ENCODE data around the gene UGGT2. TPM values are rescaled to one million over a fixed set of nuclear protein-coding genes. Genes with fewer than 3 reads are reported as not detected.

Gene UGGT2
- total and polyA plus RNA-seq, 9 donors, result 18.1 to 40.0 (median 21.2) TPM

- no peaks in the 10 kb centered on the region for H3K27me3 ChIP-seq (ENCODE audit: control insufficient read depth, insufficient read depth, low read length)
- H3K27ac ChIP-seq (ENCODE audit: low read length), result no peak overlapping the region
- DNase-seq, result no peak
- WGBS (ENCODE audit: insufficient coverage), result no CpG with 5 or more reads among the region's 5 CpGs
- no peaks in the 10 kb centered on the region for H3K4me1 ChIP-seq (ENCODE audit: control insufficient read depth, insufficient read depth, low read length)
- H3K9me3 ChIP-seq (replicated peaks; ENCODE audit: control insufficient read depth, low read depth, low read length), result no peaks in the 10 kb centered on the region
- no peak overlapping the region for H3K4me3 ChIP-seq (ENCODE audit: low read length)
- peaks cover 8% of the 10 kb centered on the region for H3K36me3 ChIP-seq (ENCODE audit: control insufficient read depth, insufficient read depth, low read length)
These were observed 230.9 kb downstream of the UGGT2 start for GRCh38 chr13:95822303-95822702.

DNA sequence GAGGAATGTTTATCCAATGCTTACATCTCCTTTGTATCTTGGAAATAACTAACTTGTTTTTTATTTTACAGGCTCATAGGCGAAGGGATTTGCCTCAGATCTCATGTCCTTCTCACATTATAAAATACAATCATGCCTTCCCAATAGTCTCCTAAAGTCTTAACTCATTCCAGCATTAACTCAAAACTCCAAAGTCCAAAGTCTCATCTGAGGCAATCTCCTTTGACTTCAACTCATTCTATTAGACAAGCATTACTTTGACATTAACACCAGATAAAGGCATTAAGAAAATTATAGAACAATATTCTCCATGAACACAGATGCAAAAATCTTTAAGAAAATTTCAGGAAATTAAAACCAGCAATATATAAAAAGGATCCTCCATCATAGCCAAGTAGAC, 238.7 kb downstream of the UGGT2 start:
- peaks cover 13% of the 10 kb centered on the region for H3K9me3 ChIP-seq (replicated peaks; ENCODE audit: control insufficient read depth, low read depth, low read length)
- H3K4me1 ChIP-seq (ENCODE audit: control insufficient read depth, insufficient read depth, low read length), result no peaks in the 10 kb centered on the region
- peaks cover 9% of the 10 kb centered on the region for H3K36me3 ChIP-seq (ENCODE audit: control insufficient read depth, insufficient read depth, low read length)
- H3K4me3 ChIP-seq (ENCODE audit: low read length), result no peak overlapping the region
- H3K27ac ChIP-seq (ENCODE audit: low read length), result no peak overlapping the region
- H3K27me3 ChIP-seq (ENCODE audit: control insufficient read depth, insufficient read depth, low read length), result no peaks in the 10 kb centered on the region
- no peak for DNase-seq
- no CpG with 5 or more reads among the region's 1 CpG for WGBS (ENCODE audit: insufficient coverage)

DNA sequence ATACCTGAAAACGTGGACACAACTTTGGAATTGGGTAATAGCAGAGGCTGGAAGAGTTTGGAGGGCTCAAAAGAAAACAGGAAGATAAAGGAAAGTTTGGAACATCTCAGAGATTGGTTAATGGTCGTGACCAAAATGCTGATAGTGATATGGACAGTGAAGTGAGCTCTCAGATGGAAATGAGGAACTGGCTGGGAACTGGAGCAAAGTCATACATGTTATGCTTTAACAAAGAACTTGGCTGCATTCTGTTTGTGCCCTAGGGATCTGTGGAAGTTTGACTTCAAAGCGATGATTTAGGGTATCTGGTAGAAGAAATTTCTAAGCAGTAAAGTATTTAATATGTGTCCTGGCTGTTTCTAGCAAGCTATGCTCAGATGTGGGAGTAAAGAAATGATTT, 240.1 kb downstream of the UGGT2 start:
- Histone ChIP-seq H3K9me3 (replicated peaks; ENCODE audit: control insufficient read depth, low read depth, low read length) (peaks cover 16% of the 10 kb centered on the region), H3K27ac (ENCODE audit: low read length) (no peak overlapping the region), H3K36me3 (ENCODE audit: control insufficient read depth, insufficient read depth, low read length) (peaks cover 12% of the 10 kb centered on the region), H3K27me3 (ENCODE audit: control insufficient read depth, insufficient read depth, low read length) (no peaks in the 10 kb centered on the region), H3K4me3 (ENCODE audit: low read length) (no peak overlapping the region), H3K4me1 (ENCODE audit: control insufficient read depth, insufficient read depth, low read length) (no peaks in the 10 kb centered on the region)
- no peak for DNase-seq
- WGBS (ENCODE audit: insufficient coverage), result 92% methylated on average over 3 of the region's 3 CpGs

DNA sequence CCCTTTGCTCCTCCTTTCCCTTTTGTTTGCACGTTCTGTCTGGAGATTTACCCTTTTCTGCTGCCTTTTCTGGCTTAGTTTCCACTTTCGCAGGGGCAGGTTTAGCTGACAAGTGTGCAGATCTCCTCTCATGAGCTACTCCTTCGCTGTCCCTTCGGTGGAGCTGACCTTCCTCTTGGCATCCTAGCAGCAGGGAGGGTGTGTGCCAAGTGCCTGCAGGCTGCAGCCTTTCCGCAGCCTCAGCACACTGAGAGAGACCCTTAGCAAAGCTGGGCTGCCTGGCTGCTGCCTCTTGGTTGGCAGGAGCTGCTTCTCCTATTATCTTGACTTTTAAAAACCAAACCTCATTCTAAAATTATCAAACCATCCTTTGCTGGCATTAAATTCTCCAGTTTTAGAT, 243.8 kb downstream of the UGGT2 start:
- WGBS (ENCODE audit: insufficient coverage), result 93% methylated on average over 5 of the region's 5 CpGs
- H3K27me3 ChIP-seq (ENCODE audit: control insufficient read depth, insufficient read depth, low read length), result no peaks in the 10 kb centered on the region

DNA sequence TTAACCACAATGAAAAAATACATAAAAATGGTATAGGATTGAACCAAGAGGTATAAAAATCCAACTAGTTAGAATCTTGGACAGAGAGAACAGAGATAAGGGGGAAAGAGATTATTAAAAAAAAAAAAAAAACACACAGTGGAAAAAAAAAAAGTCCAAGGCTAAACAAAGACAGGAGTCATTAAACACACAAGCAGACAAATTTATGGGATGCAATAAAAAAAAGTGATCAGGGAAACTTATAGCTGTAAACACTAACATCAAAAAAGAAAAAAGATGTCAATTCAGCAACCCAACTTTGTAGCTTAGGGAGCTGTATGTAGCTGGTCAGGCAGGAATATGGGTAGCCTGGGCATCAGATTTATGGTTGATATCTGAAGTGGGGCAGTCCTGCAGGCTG, 247.3 kb downstream of the UGGT2 start:
- DNase-seq, result no peak
- no peaks in the 10 kb centered on the region for H3K27me3 ChIP-seq (ENCODE audit: control insufficient read depth, insufficient read depth, low read length)
- H3K36me3 ChIP-seq (ENCODE audit: control insufficient read depth, insufficient read depth, low read length), result peaks cover 5% of the 10 kb centered on the region
- peaks cover 8% of the 10 kb centered on the region for H3K9me3 ChIP-seq (replicated peaks; ENCODE audit: control insufficient read depth, low read depth, low read length)
- no peak overlapping the region for H3K4me3 ChIP-seq (ENCODE audit: low read length)
- H3K27ac ChIP-seq (ENCODE audit: low read length), result no peak overlapping the region
- no peaks in the 10 kb centered on the region for H3K4me1 ChIP-seq (ENCODE audit: control insufficient read depth, insufficient read depth, low read length)

More for the DNA sequence above, 243.8 kb downstream of the UGGT2 start:
- DNase-seq, result no peak
- peaks cover 9% of the 10 kb centered on the region for H3K36me3 ChIP-seq (ENCODE audit: control insufficient read depth, insufficient read depth, low read length)
- H3K27ac ChIP-seq (ENCODE audit: low read length), result no peak overlapping the region
- peaks cover 19% of the 10 kb centered on the region for H3K9me3 ChIP-seq (replicated peaks; ENCODE audit: control insufficient read depth, low read depth, low read length)
- no peak overlapping the region for H3K4me3 ChIP-seq (ENCODE audit: low read length)
- no peaks in the 10 kb centered on the region for H3K4me1 ChIP-seq (ENCODE audit: control insufficient read depth, insufficient read depth, low read length)

DNA sequence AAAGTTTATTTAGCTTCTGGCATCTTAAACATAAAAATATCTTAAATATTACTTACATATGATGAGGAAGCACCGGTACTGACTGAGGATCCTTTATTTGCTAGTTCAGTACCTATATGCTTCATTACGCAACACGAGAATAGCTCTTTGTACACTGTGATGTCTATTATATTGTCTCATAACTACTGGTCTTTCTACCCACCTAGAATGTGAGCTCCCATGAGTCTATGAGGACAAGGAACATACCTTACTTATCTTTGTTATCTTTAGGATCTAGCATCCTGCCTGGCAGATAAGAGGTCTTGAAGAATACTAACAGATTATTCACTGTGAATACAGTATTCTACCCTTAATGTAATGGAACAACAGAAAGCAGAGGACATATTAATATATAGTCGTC, 251.4 kb downstream of the UGGT2 start:
- H3K27ac ChIP-seq (ENCODE audit: low read length), result no peak overlapping the region
- no peak for DNase-seq
- peaks cover 2% of the 10 kb centered on the region for H3K36me3 ChIP-seq (ENCODE audit: control insufficient read depth, insufficient read depth, low read length)
- H3K27me3 ChIP-seq (ENCODE audit: control insufficient read depth, insufficient read depth, low read length), result no peaks in the 10 kb centered on the region
- no peak overlapping the region for H3K4me3 ChIP-seq (ENCODE audit: low read length)
- WGBS (ENCODE audit: insufficient coverage), result no CpG with 5 or more reads among the region's 4 CpGs
- H3K9me3 ChIP-seq (replicated peaks; ENCODE audit: control insufficient read depth, low read depth, low read length), result peaks cover 4% of the 10 kb centered on the region
- H3K4me1 ChIP-seq (ENCODE audit: control insufficient read depth, insufficient read depth, low read length), result no peaks in the 10 kb centered on the region

- 83% methylated on average over 1 of the region's 1 CpG for WGBS (ENCODE audit: insufficient coverage)
- Histone ChIP-seq H3K4me3 (ENCODE audit: low read length) (no peak overlapping the region), H3K27me3 (ENCODE audit: control insufficient read depth, insufficient read depth, low read length) (no peaks in the 10 kb centered on the region), H3K4me1 (ENCODE audit: control insufficient read depth, insufficient read depth, low read length) (no peaks in the 10 kb centered on the region), H3K36me3 (ENCODE audit: control insufficient read depth, insufficient read depth, low read length) (peaks cover 2% of the 10 kb centered on the region), H3K9me3 (replicated peaks; ENCODE audit: control insufficient read depth, low read depth, low read length) (no peaks in the 10 kb centered on the region), H3K27ac (ENCODE audit: low read length) (no peak overlapping the region)
- peak; percentile 19 for DNase-seq
These were observed 252.8 kb downstream of the UGGT2 start for GRCh38 chr13:95800436-95800835.

DNA sequence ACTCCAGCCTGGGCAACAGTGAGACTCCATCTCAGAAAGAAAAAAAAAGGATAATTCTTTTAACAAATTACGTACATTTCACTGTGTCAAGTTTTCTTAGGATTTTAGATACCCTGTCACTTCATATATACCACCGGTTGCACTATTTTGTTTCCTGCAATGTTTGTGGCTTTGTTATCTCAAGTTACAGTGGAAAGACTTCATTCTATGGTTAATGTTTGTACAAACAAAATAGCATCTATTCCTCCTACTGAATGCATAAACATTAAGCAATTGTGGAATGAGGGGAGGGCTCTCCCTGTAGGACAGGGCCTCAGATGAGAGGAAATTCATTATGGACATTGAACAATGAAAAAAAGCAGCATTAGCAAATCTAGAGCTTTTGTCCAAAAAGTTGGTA, 256.2 kb downstream of the UGGT2 start:
- Histone ChIP-seq H3K9me3 (replicated peaks; ENCODE audit: control insufficient read depth, low read depth, low read length) (no peaks in the 10 kb centered on the region), H3K36me3 (ENCODE audit: control insufficient read depth, insufficient read depth, low read length) (peaks cover 5% of the 10 kb centered on the region), H3K4me3 (ENCODE audit: low read length) (no peak overlapping the region), H3K27ac (ENCODE audit: low read length) (no peak overlapping the region), H3K27me3 (ENCODE audit: control insufficient read depth, insufficient read depth, low read length) (no peaks in the 10 kb centered on the region), H3K4me1 (ENCODE audit: control insufficient read depth, insufficient read depth, low read length) (no peaks in the 10 kb centered on the region)
- WGBS (ENCODE audit: insufficient coverage), result no CpG with 5 or more reads among the region's 2 CpGs
- no peak for DNase-seq

- Histone ChIP-seq H3K4me3 (ENCODE audit: low read length) (no peak overlapping the region), H3K27ac (ENCODE audit: low read length) (no peak overlapping the region), H3K36me3 (ENCODE audit: control insufficient read depth, insufficient read depth, low read length) (peaks cover 7% of the 10 kb centered on the region), H3K9me3 (replicated peaks; ENCODE audit: control insufficient read depth, low read depth, low read length) (no peaks in the 10 kb centered on the region), H3K4me1 (ENCODE audit: control insufficient read depth, insufficient read depth, low read length) (no peaks in the 10 kb centered on the region), H3K27me3 (ENCODE audit: control insufficient read depth, insufficient read depth, low read length) (no peaks in the 10 kb centered on the region)
- WGBS (ENCODE audit: insufficient coverage), result no CpG with 5 or more reads among the region's 3 CpGs
- no peak for DNase-seq
These were observed 259.4 kb downstream of the UGGT2 start for GRCh38 chr13:95793781-95794180.

DNA sequence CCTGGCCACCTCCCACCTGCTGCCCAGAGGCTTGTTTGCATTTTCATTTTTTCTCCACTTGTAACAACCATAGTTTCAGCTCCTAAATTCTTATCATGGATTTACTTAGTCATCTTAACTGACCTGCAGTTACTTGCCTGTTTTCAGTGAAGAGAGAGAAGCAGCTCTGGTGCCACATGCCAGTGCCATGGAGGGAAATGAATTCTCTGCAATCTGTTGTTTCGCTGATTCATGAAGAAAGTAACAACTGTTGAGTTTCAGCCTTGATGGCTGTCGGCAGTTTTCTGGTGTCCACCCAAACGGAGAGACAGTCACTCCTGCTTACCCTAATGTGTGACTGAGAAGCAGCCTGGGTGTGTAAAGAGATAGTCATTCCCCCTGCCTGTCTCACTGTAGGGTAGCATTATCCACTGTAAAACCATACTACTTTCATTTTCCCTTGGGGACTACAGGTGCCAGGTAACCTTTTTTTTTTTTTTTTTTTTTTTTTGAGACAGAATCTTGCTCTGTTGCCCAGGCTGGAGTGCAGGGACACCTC, 260.1 kb downstream of the UGGT2 start:
- Histone ChIP-seq H3K9me3 (replicated peaks; ENCODE audit: control insufficient read depth, low read depth, low read length) (no peaks in the 10 kb centered on the region), H3K27ac (ENCODE audit: low read length) (no peak overlapping the region), H3K4me1 (ENCODE audit: control insufficient read depth, insufficient read depth, low read length) (no peaks in the 10 kb centered on the region), H3K4me3 (ENCODE audit: low read length) (no peak overlapping the region), H3K36me3 (ENCODE audit: control insufficient read depth, insufficient read depth, low read length) (peaks cover 10% of the 10 kb centered on the region), H3K27me3 (ENCODE audit: control insufficient read depth, insufficient read depth, low read length) (no peaks in the 10 kb centered on the region)
- WGBS (ENCODE audit: insufficient coverage), result 100% methylated on average over 1 of the region's 3 CpGs
- DNase-seq, result peak; percentile 9

DNA sequence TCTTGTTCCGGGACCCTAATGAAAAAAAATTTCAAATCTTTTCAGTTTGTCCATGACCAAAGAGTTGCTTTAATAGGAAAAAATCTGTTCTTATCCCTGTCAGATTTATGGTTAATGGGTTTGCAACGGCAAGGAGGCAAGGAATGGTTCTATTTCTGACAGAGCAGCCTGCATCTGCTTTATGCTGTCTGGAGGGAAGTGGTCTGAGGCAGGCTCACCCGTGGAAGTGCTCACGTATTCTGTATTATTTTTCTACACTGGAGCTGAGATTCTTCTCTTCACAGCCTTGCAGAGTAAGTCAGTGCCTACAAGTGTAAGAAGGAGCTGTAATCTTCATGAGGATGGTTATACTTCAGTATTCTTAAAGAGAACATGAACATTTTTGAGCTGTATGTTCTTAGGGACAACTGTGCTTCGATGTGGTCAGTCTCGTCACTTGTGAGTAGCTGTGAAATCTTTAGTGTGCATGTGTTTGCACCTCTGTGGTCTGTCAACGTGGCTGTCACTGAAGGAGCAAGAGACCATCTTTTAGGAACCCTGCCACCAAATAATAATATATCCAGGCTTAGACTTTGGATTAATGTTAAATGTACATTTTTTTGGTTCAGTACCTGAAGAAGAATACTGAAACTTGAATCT, 262.0 kb downstream of the UGGT2 start:
- no peak for DNase-seq
- WGBS (ENCODE audit: insufficient coverage), result 80% methylated on average over 4 of the region's 7 CpGs
- Histone ChIP-seq H3K27me3 (ENCODE audit: control insufficient read depth, insufficient read depth, low read length) (no peaks in the 10 kb centered on the region), H3K4me1 (ENCODE audit: control insufficient read depth, insufficient read depth, low read length) (peaks cover 2% of the 10 kb centered on the region), H3K9me3 (replicated peaks; ENCODE audit: control insufficient read depth, low read depth, low read length) (no peaks in the 10 kb centered on the region), H3K27ac (ENCODE audit: low read length) (no peak overlapping the region), H3K36me3 (ENCODE audit: control insufficient read depth, insufficient read depth, low read length) (peaks cover 20% of the 10 kb centered on the region), H3K4me3 (ENCODE audit: low read length) (no peak overlapping the region)

Data from muscle of leg (tissue), 11 donors.